GM23338 (cell line): ENCODE measurements around the gene PHYKPL. TPM values are rescaled to one million over a fixed set of nuclear protein-coding genes. Genes with fewer than 3 reads are reported as not detected.

Experiments
- ATAC-seq: fragments of 200-7000 bp; cut with Tn5 transposase; 3 replicates; pipeline ENCODE4 v1.9.1; 2020
- DNase-seq: peaks from one replicate; pipeline ENCODE4 v3.0.0-alpha.2; 2015; ENCODE audit warnings: low spot score
- H2AFZ ChIP-seq: fragments of 200-600 bp; sonication (generic); 2 replicates; pipeline ENCODE4 v1.8.0; 2016; ENCODE audit warnings: antibody characterized with exemption, mild to moderate bottlenecking, moderate library complexity
- H3F3A ChIP-seq: fragments of 200-600 bp; sonication (generic); replicated peaks from 2 replicates; pipeline ENCODE4 v1.8.0; 2017; ENCODE audit warnings: antibody characterized with exemption, mixed run types, low read depth
- H3K27ac ChIP-seq: fragments of 200-600 bp; sonication (generic); 2 replicates; pipeline ENCODE4 v1.6.1; 2016; ENCODE audit warnings: low read depth
- H3K27me3 ChIP-seq: fragments of 200-600 bp; sonication (generic); 2 replicates; pipeline ENCODE4 v1.8.0; 2016; ENCODE audit warnings: mild to moderate bottlenecking, mixed run types, moderate library complexity; ENCODE audit not compliant: insufficient read depth
- H3K36me3 ChIP-seq: fragments of 200-600 bp; sonication (generic); 2 replicates; pipeline ENCODE4 v1.8.0; 2016; ENCODE audit warnings: mild to moderate bottlenecking; ENCODE audit not compliant: insufficient read depth
- H3K4me1 ChIP-seq: fragments of 200-600 bp; sonication (generic); 2 replicates; pipeline ENCODE4 v1.8.0; 2016; ENCODE audit warnings: mild to moderate bottlenecking, moderate library complexity; ENCODE audit not compliant: insufficient read depth
- H3K4me2 ChIP-seq: fragments of 200-600 bp; sonication (generic); 2 replicates; pipeline ENCODE4 v1.7.1; 2017; ENCODE audit warnings: mixed run types
- H3K4me3 ChIP-seq: fragments of 200-600 bp; sonication (generic); 2 replicates; pipeline ENCODE4 v1.6.1; 2016; ENCODE audit warnings: mixed run types
- H3K79me2 ChIP-seq: fragments of 200-600 bp; sonication (generic); replicated peaks from 2 replicates; pipeline ENCODE4 v1.8.0; 2017; ENCODE audit warnings: mild to moderate bottlenecking; ENCODE audit not compliant: insufficient read depth
- H3K9me2 ChIP-seq: fragments of 200-600 bp; sonication (generic); 2 replicates; pipeline ENCODE4 v1.8.0; 2017; ENCODE audit not compliant: insufficient read depth
- H4K20me1 ChIP-seq: fragments of 200-600 bp; sonication (generic); replicated peaks from 2 replicates; pipeline ENCODE4 v1.8.0; 2017; ENCODE audit warnings: mild to moderate bottlenecking; ENCODE audit not compliant: insufficient read depth
- H3K27ac Mint-ChIP-seq: 2 replicates; pipeline ENCODE4 v1.8.0; 2020; ENCODE audit warnings: inconsistent platforms, mild to moderate bottlenecking, moderate library complexity, mixed read lengths
- H3K27me3 Mint-ChIP-seq: 3 replicates; pipeline ENCODE4 v1.8.0; 2022; ENCODE audit warnings: low read depth, mild to moderate bottlenecking, moderate library complexity, mixed read lengths, inconsistent platforms; ENCODE audit not compliant: insufficient read depth, poor library complexity
- H3K36me3 Mint-ChIP-seq: 3 replicates; pipeline ENCODE4 v1.8.0; 2021; ENCODE audit warnings: low read depth, mild to moderate bottlenecking, inconsistent platforms, moderate library complexity, mixed read lengths
- H3K4me1 Mint-ChIP-seq: 3 replicates; pipeline ENCODE4 v1.8.0; 2020; ENCODE audit warnings: mild to moderate bottlenecking, inconsistent platforms, mixed read lengths
- H3K4me3 Mint-ChIP-seq: 3 replicates; pipeline ENCODE4 v1.8.0; 2021; ENCODE audit warnings: moderate library complexity, mild to moderate bottlenecking, inconsistent platforms, mixed read lengths
- H3K9me3 Mint-ChIP-seq: 3 replicates; pipeline ENCODE4 v1.8.0; 2020; ENCODE audit warnings: moderate library complexity, mild to moderate bottlenecking, inconsistent platforms, mixed read lengths
- ETS1 ChIP-seq: IDR thresholded peaks from 2 replicates; pipeline ENCODE4 v1.6.1; 2016; ENCODE audit warnings: antibody characterized with exemption
- EZH2 ChIP-seq: fragments of 200-600 bp; sonication (generic); IDR thresholded peaks from one replicate; pipeline ENCODE4 v1.8.0; 2017; ENCODE audit warnings: antibody characterized with exemption, mild to moderate bottlenecking, low read depth; ENCODE audit not compliant: unreplicated experiment
- EZH2phosphoT487 ChIP-seq: fragments of 200-600 bp; sonication (generic); IDR thresholded peaks from one replicate; pipeline ENCODE4 v1.8.1; 2018; ENCODE audit warnings: antibody characterized with exemption; ENCODE audit not compliant: unreplicated experiment
- JUNB ChIP-seq: IDR thresholded peaks from one replicate; pipeline ENCODE4 v1.6.1; 2016; ENCODE audit warnings: antibody characterized with exemption; ENCODE audit not compliant: unreplicated experiment
- NANOG ChIP-seq: IDR thresholded peaks from 2 replicates; pipeline ENCODE4 v1.6.1; 2016; ENCODE audit warnings: antibody characterized with exemption, borderline replicate concordance
- REST ChIP-seq: IDR thresholded peaks from one replicate; pipeline ENCODE4 v1.6.1; 2018; ENCODE audit warnings: antibody characterized with exemption; ENCODE audit not compliant: unreplicated experiment
- STAT1 ChIP-seq: IDR thresholded peaks from one replicate; pipeline ENCODE4 v1.6.1; 2016; ENCODE audit warnings: antibody characterized with exemption; ENCODE audit not compliant: unreplicated experiment
- ZNF462 ChIP-seq: fragments of 250-450 bp; sonication (Bioruptor Pico); IDR thresholded peaks from 2 replicates; pipeline ENCODE4 v1.5.0; 2020; ENCODE audit warnings: mild to moderate bottlenecking, moderate library complexity
- polyA plus RNA-seq: library from polyadenylated mRNA; unstranded; fragments of >200 nt; fragmentation: Nextera tagmentation; extraction: Ambion mirVana; gene quantifications from 2 replicates; pipeline ENCODE4 v1.2.1, GENCODE V29; 2016
- total RNA-seq: library from RNA; depleted of rRNA; stranded (reverse); fragments of >200 nt; shearing (Covaris generic); gene quantifications from 2 replicates; pipeline ENCODE4 v1.2.3, GENCODE V29; 2014

The PHYKPL gene
- total and polyA plus RNA-seq, 2 experiments from 2014 or later: 15.9 to 20.8 TPM

- H3K36me3 ChIP-seq: peaks cover 9% of the 10 kb centered on the region; the same call in 1 of the 2 replicates
- H3K79me2 ChIP-seq: peaks cover 13% of the 10 kb centered on the region; the same call in 1 of the 2 replicates
- no peak for ATAC-seq
- H3K9me3 Mint-ChIP-seq: no peaks in the 10 kb centered on the region; the same call in 1 of the 3 replicates
- DNase-seq: no peak
- peaks cover 9% of the 10 kb centered on the region; the same call in 1 of the 2 replicates for H3K4me1 ChIP-seq
- H3K9me2 ChIP-seq: no peaks in the 10 kb centered on the region
- no peaks in the 10 kb centered on the region for H4K20me1 ChIP-seq
- no peak overlapping the region for H3K27ac ChIP-seq
- TF ChIP-seq EZH2phosphoT487 (no peak), JUNB (no peak), ETS1 (no peak), STAT1 (no peak), NANOG (no peak), EZH2 (no peak)
- peaks cover 13% of the 10 kb centered on the region for H3F3A ChIP-seq
- peaks cover 25% of the 10 kb centered on the region for H3K27me3 Mint-ChIP-seq
- no peaks in the 10 kb centered on the region for H3K27me3 ChIP-seq
- H3K4me2 ChIP-seq: peak overlapping the region; percentile 96
- H3K4me1 Mint-ChIP-seq: peaks cover 22% of the 10 kb centered on the region
- H2AFZ ChIP-seq: peak overlapping the region; percentile 93
- peaks cover 34% of the 10 kb centered on the region for H3K36me3 Mint-ChIP-seq
- peak overlapping the region; percentile 83 for H3K4me3 ChIP-seq
- H3K27ac Mint-ChIP-seq: no peak overlapping the region
- peak overlapping the region; percentile 67 for H3K4me3 Mint-ChIP-seq
Measured at GRCh38 chr5:178232920-178233429, 373 bp upstream of the PHYKPL start.

- peak overlapping the region; percentile 84 for H3K4me3 Mint-ChIP-seq
- H3K4me1 ChIP-seq: peaks cover 9% of the 10 kb centered on the region; the same call in 1 of the 2 replicates
- H3K27ac ChIP-seq: 0 out of 2 replicates have a peak overlapping the region, but pooled peaks have one; percentile 19
- H3K9me2 ChIP-seq: no peaks in the 10 kb centered on the region
- peak overlapping the region; percentile 96 for H3K4me2 ChIP-seq
- H3K79me2 ChIP-seq: peaks cover 13% of the 10 kb centered on the region; the same call in 1 of the 2 replicates
- no peaks in the 10 kb centered on the region for H4K20me1 ChIP-seq
- no peaks in the 10 kb centered on the region for H3K27me3 ChIP-seq
- peak overlapping the region; percentile 83 for H3K4me3 ChIP-seq
- H2AFZ ChIP-seq: peak overlapping the region; percentile 76
- DNase-seq: no peak
- peaks cover 9% of the 10 kb centered on the region for H3K36me3 ChIP-seq
- ATAC-seq: peak; percentile 3; the same call in 2 of the 3 replicates
- H3F3A ChIP-seq: peaks cover 13% of the 10 kb centered on the region
- H3K9me3 Mint-ChIP-seq: no peaks in the 10 kb centered on the region; the same call in 1 of the 3 replicates
- peaks cover 48% of the 10 kb centered on the region for H3K36me3 Mint-ChIP-seq
- peaks cover 25% of the 10 kb centered on the region for H3K27me3 Mint-ChIP-seq
- H3K4me1 Mint-ChIP-seq: peaks cover 22% of the 10 kb centered on the region
- peak overlapping the region; percentile 31; the same call in 1 of the 2 replicates for H3K27ac Mint-ChIP-seq
- no peak for TF ChIP-seq EZH2
- TF ChIP-seq REST: no peak
- TF ChIP-seq ZNF462 (CRISPR knock-in tag): no peak
- TF ChIP-seq ETS1: no peak
Measured at GRCh38 chr5:178231539-178232123, 971 bp downstream of the PHYKPL start.
